Measurements from ENCODE around the gene CDK14. TPM values are rescaled to one million over a fixed set of nuclear protein-coding genes. Genes with fewer than 3 reads are reported as not detected.

Gene CDK14
- total and polyA plus RNA-seq, 2 of the 8 experiments (the other 6 are each of a cell fraction or from before 2014, with no cell fraction given), result 5.5 to 47.3 TPM

- TF ChIP-seq RXRA (IDR thresholded peaks at IDR 0.05; ENCODE audit: insufficient read depth, low read depth, low read length), result no peak
- TF ChIP-seq SIX5 (IDR thresholded peaks at IDR 0.05; ENCODE audit: low read depth, low read length), result no peak
- TF ChIP-seq TCF12 (IDR thresholded peaks at IDR 0.05; ENCODE audit: low read depth, low read length), result no peak
- TF ChIP-seq FOSL1 (IDR thresholded peaks at IDR 0.05; ENCODE audit: insufficient read depth, low read depth, low read length), result no peak
- TF ChIP-seq ZNF274 (IDR thresholded peaks at IDR 0.05; ENCODE audit: borderline replicate concordance, extremely low read depth, low read length), result no peak
- TF ChIP-seq CHD1 (IDR thresholded peaks at IDR 0.05; ENCODE audit: low read depth, low read length), result no peak
- no peak for TF ChIP-seq POU5F1 (IDR thresholded peaks at IDR 0.05; ENCODE audit: low read depth, low read length)
- no peak for TF ChIP-seq CTBP2 (IDR thresholded peaks at IDR 0.05; ENCODE audit: borderline replicate concordance, insufficient read depth, insufficient read length, low read length)
- no peak for TF ChIP-seq JUN (IDR thresholded peaks at IDR 0.05; ENCODE audit: low read depth, low read length)
These were observed 96.8 kb downstream of the CDK14 start (continued) for GRCh38 chr7:90692947-90693346.
